Fibroblast of pulmonary artery (primary cell): Measurements from ENCODE around the gene HUNK.

Source experiments
- DNase-seq: peaks from one replicate; pipeline ENCODE4 v3.0.0-alpha.2; 2010; ENCODE audit warnings: low read depth
- H3K4me3 ChIP-seq: replicated peaks from 2 replicates; pipeline ENCODE4 v1.5.1; 2011; ENCODE audit warnings: low read depth, mild to moderate bottlenecking, control low read depth, low read length, moderate library complexity
- CTCF ChIP-seq: IDR thresholded peaks from 2 replicates; pipeline ENCODE4 v1.5.1; 2011; ENCODE audit warnings: mild to moderate bottlenecking, control low read depth, low read length, inconsistent platforms; ENCODE audit errors: missing control alignments

The HUNK gene

GRCh38 chr21:31877463-31877957, 4.7 kb downstream of the HUNK start:
- DNase-seq: no peak
- TF ChIP-seq CTCF: no peak

GRCh38 chr21:31878831-31879230, 6.0 kb downstream of the HUNK start:
- no peak for TF ChIP-seq CTCF
- no peak for DNase-seq
- H3K4me3 ChIP-seq: no peak overlapping the region

More at GRCh38 chr21:31877463-31877957, 4.7 kb downstream of the HUNK start:
- no peak overlapping the region for H3K4me3 ChIP-seq

GRCh38 chr21:31879241-31879650, 6.4 kb downstream of the HUNK start:
- no peak overlapping the region for H3K4me3 ChIP-seq
- TF ChIP-seq CTCF: no peak
- no peak for DNase-seq

- no peak for DNase-seq
- no peak for TF ChIP-seq CTCF
- H3K4me3 ChIP-seq: no peak overlapping the region
Measured at GRCh38 chr21:31879911-31880310, 7.1 kb downstream of the HUNK start.

- no peak for DNase-seq
- H3K4me3 ChIP-seq: no peak overlapping the region
- no peak for TF ChIP-seq CTCF
Measured at GRCh38 chr21:31880816-31881215, 8.0 kb downstream of the HUNK start.

GRCh38 chr21:31882711-31883110, 9.9 kb downstream of the HUNK start:
- H3K4me3 ChIP-seq: no peak overlapping the region
- DNase-seq: no peak
- TF ChIP-seq CTCF: no peak

GRCh38 chr21:31885146-31885545, 12.3 kb downstream of the HUNK start:
- no peak overlapping the region for H3K4me3 ChIP-seq
- TF ChIP-seq CTCF: no peak
- DNase-seq: no peak
